GM21367 (cell line): ENCODE measurements around the gene CNTN5.

Source experiments
- ATAC-seq: cut with Tn5 transposase; IDR thresholded peaks from one replicate; pipeline ENCODE4 v1.9.1; 2021; ENCODE audit not compliant: unreplicated experiment

Gene CNTN5

GRCh38 chr11:99371257-99371656, 350.5 kb downstream of the CNTN5 start:
- ATAC-seq = no peak

GRCh38 chr11:99376463-99376862, 355.7 kb downstream of the CNTN5 start:
- no peak for ATAC-seq

GRCh38 chr11:99383648-99384245, 363.0 kb downstream of the CNTN5 start:
- ATAC-seq = no peak

- no peak for ATAC-seq
Observed at GRCh38 chr11:99391245-99391644, 370.5 kb downstream of the CNTN5 start.

- ATAC-seq = no peak
Observed at GRCh38 chr11:99406345-99406744, 385.6 kb downstream of the CNTN5 start.

GRCh38 chr11:99410636-99411035, 389.9 kb downstream of the CNTN5 start:
- no peak for ATAC-seq

- no peak for ATAC-seq
Observed at GRCh38 chr11:99418927-99419720, 398.4 kb downstream of the CNTN5 start.

GRCh38 chr11:99419991-99420390, 399.2 kb downstream of the CNTN5 start:
- no peak for ATAC-seq

- no peak for ATAC-seq
Observed at GRCh38 chr11:99422581-99423427, 402.1 kb downstream of the CNTN5 start.

GRCh38 chr11:99423428-99423983, 402.8 kb downstream of the CNTN5 start:
- no peak for ATAC-seq

GRCh38 chr11:99424313-99425084, 403.8 kb downstream of the CNTN5 start:
- ATAC-seq = no peak

- ATAC-seq = no peak
Observed at GRCh38 chr11:99425596-99425995, 404.8 kb downstream of the CNTN5 start.

- no peak for ATAC-seq
Observed at GRCh38 chr11:99432677-99433076, 411.9 kb downstream of the CNTN5 start.

GRCh38 chr11:99443276-99443675, 422.5 kb downstream of the CNTN5 start:
- ATAC-seq = no peak

- ATAC-seq = no peak
Observed at GRCh38 chr11:99446400-99446799, 425.7 kb downstream of the CNTN5 start.

- no peak for ATAC-seq
Observed at GRCh38 chr11:99449345-99449744, 428.6 kb downstream of the CNTN5 start.

GRCh38 chr11:99452075-99452474, 431.3 kb downstream of the CNTN5 start:
- ATAC-seq = no peak

- ATAC-seq = no peak
Observed at GRCh38 chr11:99461913-99462312, 441.2 kb downstream of the CNTN5 start.

GRCh38 chr11:99464985-99465384, 444.2 kb downstream of the CNTN5 start:
- ATAC-seq = no peak

GRCh38 chr11:99489581-99489980, 468.8 kb downstream of the CNTN5 start:
- ATAC-seq = no peak

- no peak for ATAC-seq
Observed at GRCh38 chr11:99494065-99494464, 473.3 kb downstream of the CNTN5 start.
